Esophagus squamous epithelium (tissue), 5 donors: ENCODE results near the gene TRIM29. TPM values are rescaled to one million over a fixed set of nuclear protein-coding genes. Genes with fewer than 3 reads are reported as not detected.

Source experiments
- DNase-seq: peaks from one replicate; lab custom pipeline; 2025; lab: John Stamatoyannopoulos, UW
- H3K27ac ChIP-seq, 4 donors: fragments of 200-600 bp; sonication (generic); one replicate each; pipeline ENCODE4 v1.5.1; 2016 to 2019; ENCODE audit warnings: mild to moderate bottlenecking in 1 of 4
- H3K27me3 ChIP-seq, 4 donors: fragments of 200-600 bp; sonication (generic); 1 replicate in 3 of 4; 2 replicates in 1 of 4; pipeline versions ENCODE4 v1.5.1 to v1.6.0; 2017 to 2021; ENCODE audit warnings: antibody characterized with exemption in 1 of 4
- H3K36me3 ChIP-seq, 3 donors: fragments of 200-600 bp; sonication (generic); one replicate each; pipeline ENCODE4 v1.5.1; 2016 to 2019
- H3K4me1 ChIP-seq, 3 donors: fragments of 200-600 bp; sonication (generic); one replicate each; pipeline ENCODE4 v1.5.1; 2017 to 2019
- H3K4me3 ChIP-seq, 4 donors: fragments of 200-600 bp; sonication (generic); 1 replicate in 3 of 4; 2 replicates in 1 of 4; pipeline ENCODE4 v1.5.1; 2016 to 2019; ENCODE audit warnings: mild to moderate bottlenecking in 2 of 4, moderate library complexity in 1 of 4
- H3K9me3 ChIP-seq, 3 donors: fragments of 200-600 bp; sonication (generic); one replicate each; pipeline ENCODE4 v1.5.1; 2016 to 2019
- CTCF ChIP-seq, 6 experiments: fragments of 450-650 bp in 4 of 6; fragments of 200-600 bp in 2 of 6; sonication (generic) in 2 of 6; IDR thresholded peaks; one replicate each; pipeline ENCODE4 v1.5.1; 2016 to 2019; ENCODE audit warnings: antibody characterized with exemption in 6 of 6, mild to moderate bottlenecking in 4 of 6, moderate library complexity in 4 of 6
- POLR2A ChIP-seq, 4 donors: fragments of 450-650 bp; IDR thresholded peaks; one replicate each; pipeline ENCODE4 v1.6.1; 2017; ENCODE audit warnings: antibody characterized with exemption in 4 of 4, mild to moderate bottlenecking in 4 of 4, moderate library complexity in 3 of 4
- WGBS, 2 donors: methylation state at CpG; one replicate each; pipeline ENCODE4 v1.1.5; 2018; 5-methylcytosine and 5-hydroxymethylcytosine counted together
- intact Hi-C: fragments of 100-400 bp; cut with DNase I; formaldehyde crosslinking; loops from one replicate; pipeline ENCODE4 v1.15.0; 2022
- total RNA-seq, 4 donors: library from RNA; depleted of rRNA; stranded (reverse); fragments of >200 nt; gene quantifications; one replicate each; pipeline ENCODE4 v1.1.0, GENCODE V29; 2016
- donor health status: DM: yes; HTN: yes; CAD: no.

The TRIM29 gene
- total RNA-seq, 4 donors from 2014 or later: 691 to 1,472 (median 816) TPM

- WGBS, 2 donors: 40 to 66% methylated on average over 2 to 5 of the region's 8 CpGs
- TF ChIP-seq POLR2A (IDR thresholded peaks at IDR 0.05) (no peak), CTCF (IDR thresholded peaks at IDR 0.05) (no peak)
- Histone ChIP-seq H3K27ac (peak overlapping the region; percentile 88 to 97 (median 94)), H3K27me3 (no peaks in the 10 kb centered on the region), H3K9me3 (no peaks in the 10 kb centered on the region), H3K36me3 (peaks cover 0 to 58% (median 7%) of the 10 kb centered on the region in 3 donors), H3K4me1 (peaks cover 54 to 100% (median 62%) of the 10 kb centered on the region in 3 donors), H3K4me3 (no peak overlapping the region)
- DNase-seq: no peak
- intact Hi-C loops: no loop called here
Observed at GRCh38 chr11:120125509-120125908, 12.4 kb downstream of the TRIM29 start.

GRCh38 chr11:120125024-120125423, 12.9 kb downstream of the TRIM29 start:
- Histone ChIP-seq H3K36me3 (peaks cover 0 to 59% (median 5%) of the 10 kb centered on the region in 3 donors), H3K4me1 (peaks cover 51 to 100% (median 60%) of the 10 kb centered on the region in 3 donors), H3K4me3 (no peak overlapping the region), H3K27me3 (no peaks in the 10 kb centered on the region), H3K27ac (peak overlapping the region; percentile 88 to 97 (median 94)), H3K9me3 (no peaks in the 10 kb centered on the region)
- intact Hi-C loops: no loop called here
- no peak for DNase-seq
- WGBS, 2 donors: 34 to 38% methylated on average over 3 to 4 of the region's 5 CpGs
- TF ChIP-seq CTCF (IDR thresholded peaks at IDR 0.05): no peak
- no peak for TF ChIP-seq POLR2A (IDR thresholded peaks at IDR 0.05)

GRCh38 chr11:120124355-120124754, 13.6 kb downstream of the TRIM29 start:
- Histone ChIP-seq H3K9me3 (no peaks in the 10 kb centered on the region), H3K4me3 (no peak overlapping the region), H3K4me1 (peaks cover 45 to 100% (median 63%) of the 10 kb centered on the region in 3 donors), H3K27ac (peak overlapping the region; percentile 88 to 97 (median 94)), H3K36me3 (peaks cover 0 to 60% (median 11%) of the 10 kb centered on the region in 3 donors), H3K27me3 (no peaks in the 10 kb centered on the region)
- TF ChIP-seq POLR2A (IDR thresholded peaks at IDR 0.05): no peak
- TF ChIP-seq CTCF (IDR thresholded peaks at IDR 0.05): no peak
- DNase-seq: no peak
- 70 to 80% methylated on average over 1 to 12 of the region's 14 CpGs for WGBS, 2 donors
- intact Hi-C loops: no loop called here

- H3K9me3 ChIP-seq: no peaks in the 10 kb centered on the region
- H3K27me3 ChIP-seq: no peaks in the 10 kb centered on the region
- peak overlapping the region; percentile 88 to 97 (median 94) for H3K27ac ChIP-seq
- H3K4me1 ChIP-seq: peaks cover 42 to 100% (median 67%) of the 10 kb centered on the region in 3 donors
- TF ChIP-seq POLR2A (IDR thresholded peaks at IDR 0.05): no peak
- no peak for TF ChIP-seq CTCF (IDR thresholded peaks at IDR 0.05)
- no peak for DNase-seq
- 47% methylated on average over 8 of the region's 13 CpGs; no CpG with 5 or more reads in 1 of the 2 donors for WGBS, 2 donors
- H3K4me3 ChIP-seq: no peak overlapping the region
- intact Hi-C loops: no loop called here
- peaks cover 0 to 64% (median 13%) of the 10 kb centered on the region in 3 donors for H3K36me3 ChIP-seq
Observed at GRCh38 chr11:120123946-120124345, 14.0 kb downstream of the TRIM29 start.

GRCh38 chr11:120122924-120123683, 14.8 kb downstream of the TRIM29 start:
- H3K4me3 ChIP-seq: peak overlapping the region in 2 of 4 donors; percentile 16 to 17
- no peaks in the 10 kb centered on the region for H3K9me3 ChIP-seq
- no peak for DNase-seq
- no peaks in the 10 kb centered on the region for H3K27me3 ChIP-seq
- peaks cover 39 to 100% (median 64%) of the 10 kb centered on the region in 3 donors for H3K4me1 ChIP-seq
- H3K27ac ChIP-seq: peak overlapping the region; percentile 88 to 97 (median 94)
- H3K36me3 ChIP-seq: peaks cover 0 to 67% (median 21%) of the 10 kb centered on the region in 3 donors
- 43 to 62% methylated on average over 10 to 11 of the region's 12 CpGs for WGBS, 2 donors
- TF ChIP-seq CTCF (IDR thresholded peaks at IDR 0.05) (no peak), POLR2A (IDR thresholded peaks at IDR 0.05) (no peak)
- intact Hi-C loops: no loop called here
